SW480 (cell line): ENCODE measurements around the gene DRD5.

Source experiments
- DNase-seq: peaks from one replicate; pipeline ENCODE4 v3.0.0-alpha.2; 2016; ENCODE audit warnings: low spot score

Gene DRD5

GRCh38 chr4:9816285-9816684, 34.9 kb downstream of the DRD5 start:
- no peak for DNase-seq

DNA sequence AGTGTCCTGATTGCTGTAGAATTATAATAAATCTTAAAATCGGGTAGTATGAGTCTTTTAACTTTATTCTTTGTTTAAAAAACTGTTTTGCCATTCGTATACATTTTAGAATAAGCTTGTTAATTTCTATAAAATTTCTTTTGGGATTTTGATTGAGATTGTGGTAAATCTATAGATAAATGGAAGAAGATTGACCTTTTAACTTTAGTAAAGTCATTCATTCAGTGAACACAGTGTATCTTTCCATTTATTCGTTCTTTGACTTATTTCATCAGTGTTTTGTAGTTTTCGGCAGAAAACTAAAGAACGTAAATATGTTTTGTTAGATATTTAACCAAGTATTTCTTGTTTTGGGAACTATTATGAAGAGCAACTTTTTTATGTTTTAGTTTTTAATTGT, 38.9 kb downstream of the DRD5 start:
- no peak for DNase-seq

- DNase-seq, result no peak
These were observed 43.6 kb downstream of the DRD5 start for GRCh38 chr4:9825049-9825448.

- DNase-seq, result no peak
These were observed 45.1 kb downstream of the DRD5 start for GRCh38 chr4:9826551-9826950.

DNA sequence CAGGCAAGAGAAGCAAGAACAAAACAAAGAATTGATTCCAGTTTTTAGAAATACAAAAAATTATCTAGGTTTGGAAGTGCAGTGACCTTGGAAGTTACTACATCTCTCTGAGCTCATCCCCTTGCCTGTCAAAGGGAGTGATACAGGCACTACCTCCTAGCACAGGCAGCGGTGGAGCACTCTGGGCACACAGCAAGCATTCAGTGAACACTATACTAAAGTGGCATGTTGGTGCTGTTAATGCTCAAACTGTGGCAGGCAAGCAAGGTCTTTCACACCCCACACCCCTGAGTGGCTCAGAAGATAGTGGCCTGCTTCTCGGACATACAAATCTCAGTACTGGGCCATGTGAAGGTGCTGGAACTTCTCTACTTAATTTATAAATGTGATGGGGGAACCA, 51.2 kb downstream of the DRD5 start:
- no peak for DNase-seq

GRCh38 chr4:9833421-9833820, 52.0 kb downstream of the DRD5 start:
- no peak for DNase-seq
